GM23338 (cell line): Measurements from ENCODE around the gene SLC40A1. TPM values are rescaled to one million over a fixed set of nuclear protein-coding genes. Genes with fewer than 3 reads are reported as not detected.

Experiments
- ATAC-seq: fragments of 200-7000 bp; cut with Tn5 transposase; 3 replicates; pipeline ENCODE4 v1.9.1; 2020
- DNase-seq: peaks from one replicate; pipeline ENCODE4 v3.0.0-alpha.2; 2015; ENCODE audit warnings: low spot score
- H2AFZ ChIP-seq: fragments of 200-600 bp; sonication (generic); 2 replicates; pipeline ENCODE4 v1.8.0; 2016; ENCODE audit warnings: antibody characterized with exemption, mild to moderate bottlenecking, moderate library complexity
- H3F3A ChIP-seq: fragments of 200-600 bp; sonication (generic); replicated peaks from 2 replicates; pipeline ENCODE4 v1.8.0; 2017; ENCODE audit warnings: antibody characterized with exemption, mixed run types, low read depth
- H3K27ac ChIP-seq: fragments of 200-600 bp; sonication (generic); 2 replicates; pipeline ENCODE4 v1.6.1; 2016; ENCODE audit warnings: low read depth
- H3K27me3 ChIP-seq: fragments of 200-600 bp; sonication (generic); 2 replicates; pipeline ENCODE4 v1.8.0; 2016; ENCODE audit warnings: mild to moderate bottlenecking, mixed run types, moderate library complexity; ENCODE audit not compliant: insufficient read depth
- H3K36me3 ChIP-seq: fragments of 200-600 bp; sonication (generic); 2 replicates; pipeline ENCODE4 v1.8.0; 2016; ENCODE audit warnings: mild to moderate bottlenecking; ENCODE audit not compliant: insufficient read depth
- H3K4me1 ChIP-seq: fragments of 200-600 bp; sonication (generic); 2 replicates; pipeline ENCODE4 v1.8.0; 2016; ENCODE audit warnings: mild to moderate bottlenecking, moderate library complexity; ENCODE audit not compliant: insufficient read depth
- H3K4me2 ChIP-seq: fragments of 200-600 bp; sonication (generic); 2 replicates; pipeline ENCODE4 v1.7.1; 2017; ENCODE audit warnings: mixed run types
- H3K4me3 ChIP-seq: fragments of 200-600 bp; sonication (generic); 2 replicates; pipeline ENCODE4 v1.6.1; 2016; ENCODE audit warnings: mixed run types
- H3K79me2 ChIP-seq: fragments of 200-600 bp; sonication (generic); replicated peaks from 2 replicates; pipeline ENCODE4 v1.8.0; 2017; ENCODE audit warnings: mild to moderate bottlenecking; ENCODE audit not compliant: insufficient read depth
- H3K9me2 ChIP-seq: fragments of 200-600 bp; sonication (generic); 2 replicates; pipeline ENCODE4 v1.8.0; 2017; ENCODE audit not compliant: insufficient read depth
- H4K20me1 ChIP-seq: fragments of 200-600 bp; sonication (generic); replicated peaks from 2 replicates; pipeline ENCODE4 v1.8.0; 2017; ENCODE audit warnings: mild to moderate bottlenecking; ENCODE audit not compliant: insufficient read depth
- H3K27ac Mint-ChIP-seq: 2 replicates; pipeline ENCODE4 v1.8.0; 2020; ENCODE audit warnings: inconsistent platforms, mild to moderate bottlenecking, moderate library complexity, mixed read lengths
- H3K27me3 Mint-ChIP-seq: 3 replicates; pipeline ENCODE4 v1.8.0; 2022; ENCODE audit warnings: low read depth, mild to moderate bottlenecking, moderate library complexity, mixed read lengths, inconsistent platforms; ENCODE audit not compliant: insufficient read depth, poor library complexity
- H3K36me3 Mint-ChIP-seq: 3 replicates; pipeline ENCODE4 v1.8.0; 2021; ENCODE audit warnings: low read depth, mild to moderate bottlenecking, inconsistent platforms, moderate library complexity, mixed read lengths
- H3K4me1 Mint-ChIP-seq: 3 replicates; pipeline ENCODE4 v1.8.0; 2020; ENCODE audit warnings: mild to moderate bottlenecking, inconsistent platforms, mixed read lengths
- H3K4me3 Mint-ChIP-seq: 3 replicates; pipeline ENCODE4 v1.8.0; 2021; ENCODE audit warnings: moderate library complexity, mild to moderate bottlenecking, inconsistent platforms, mixed read lengths
- H3K9me3 Mint-ChIP-seq: 3 replicates; pipeline ENCODE4 v1.8.0; 2020; ENCODE audit warnings: moderate library complexity, mild to moderate bottlenecking, inconsistent platforms, mixed read lengths
- JUNB ChIP-seq: IDR thresholded peaks from one replicate; pipeline ENCODE4 v1.6.1; 2016; ENCODE audit warnings: antibody characterized with exemption; ENCODE audit not compliant: unreplicated experiment
- NANOG ChIP-seq: IDR thresholded peaks from 2 replicates; pipeline ENCODE4 v1.6.1; 2016; ENCODE audit warnings: antibody characterized with exemption, borderline replicate concordance
- polyA plus RNA-seq: library from polyadenylated mRNA; unstranded; fragments of >200 nt; fragmentation: Nextera tagmentation; extraction: Ambion mirVana; gene quantifications from 2 replicates; pipeline ENCODE4 v1.2.1, GENCODE V29; 2016
- total RNA-seq: library from RNA; depleted of rRNA; stranded (reverse); fragments of >200 nt; shearing (Covaris generic); gene quantifications from 2 replicates; pipeline ENCODE4 v1.2.3, GENCODE V29; 2014
- TF ChIP-seq, protein P1 (sequence below): IDR thresholded peaks from one replicate; pipeline ENCODE4 v1.6.1; 2018; ENCODE audit warnings: antibody characterized with exemption; ENCODE audit not compliant: unreplicated experiment
- TF ChIP-seq, protein P2 (sequence below): fragments of 250-450 bp; sonication (Bioruptor Pico); IDR thresholded peaks from 2 replicates; pipeline ENCODE4 v1.5.0; 2020; ENCODE audit warnings: mild to moderate bottlenecking, moderate library complexity

The SLC40A1 gene
- total and polyA plus RNA-seq, 2 experiments from 2014 or later, result 0.08 TPM; not detected in 1

GRCh38 chr2:189511960-189512319 lies 68.6 kb downstream of the SLC40A1 start:
- DNase-seq (no peak), ATAC-seq (no peak)
- H3K27ac ChIP-seq, result no peak overlapping the region
- no peaks in the 10 kb centered on the region for H3K4me1 Mint-ChIP-seq
- H3F3A ChIP-seq, result no peaks in the 10 kb centered on the region
- no peak overlapping the region for H3K4me3 ChIP-seq
- H3K27ac Mint-ChIP-seq, result no peak overlapping the region
- peaks cover 7% of the 10 kb centered on the region; the same call in 1 of the 2 replicates for H3K9me2 ChIP-seq
- no peaks in the 10 kb centered on the region for H4K20me1 ChIP-seq
- no peak overlapping the region for H2AFZ ChIP-seq
- H3K79me2 ChIP-seq, result no peaks in the 10 kb centered on the region
- TF ChIP-seq JUNB (no peak), NANOG (no peak)
- TF ChIP-seq, protein P1, sequence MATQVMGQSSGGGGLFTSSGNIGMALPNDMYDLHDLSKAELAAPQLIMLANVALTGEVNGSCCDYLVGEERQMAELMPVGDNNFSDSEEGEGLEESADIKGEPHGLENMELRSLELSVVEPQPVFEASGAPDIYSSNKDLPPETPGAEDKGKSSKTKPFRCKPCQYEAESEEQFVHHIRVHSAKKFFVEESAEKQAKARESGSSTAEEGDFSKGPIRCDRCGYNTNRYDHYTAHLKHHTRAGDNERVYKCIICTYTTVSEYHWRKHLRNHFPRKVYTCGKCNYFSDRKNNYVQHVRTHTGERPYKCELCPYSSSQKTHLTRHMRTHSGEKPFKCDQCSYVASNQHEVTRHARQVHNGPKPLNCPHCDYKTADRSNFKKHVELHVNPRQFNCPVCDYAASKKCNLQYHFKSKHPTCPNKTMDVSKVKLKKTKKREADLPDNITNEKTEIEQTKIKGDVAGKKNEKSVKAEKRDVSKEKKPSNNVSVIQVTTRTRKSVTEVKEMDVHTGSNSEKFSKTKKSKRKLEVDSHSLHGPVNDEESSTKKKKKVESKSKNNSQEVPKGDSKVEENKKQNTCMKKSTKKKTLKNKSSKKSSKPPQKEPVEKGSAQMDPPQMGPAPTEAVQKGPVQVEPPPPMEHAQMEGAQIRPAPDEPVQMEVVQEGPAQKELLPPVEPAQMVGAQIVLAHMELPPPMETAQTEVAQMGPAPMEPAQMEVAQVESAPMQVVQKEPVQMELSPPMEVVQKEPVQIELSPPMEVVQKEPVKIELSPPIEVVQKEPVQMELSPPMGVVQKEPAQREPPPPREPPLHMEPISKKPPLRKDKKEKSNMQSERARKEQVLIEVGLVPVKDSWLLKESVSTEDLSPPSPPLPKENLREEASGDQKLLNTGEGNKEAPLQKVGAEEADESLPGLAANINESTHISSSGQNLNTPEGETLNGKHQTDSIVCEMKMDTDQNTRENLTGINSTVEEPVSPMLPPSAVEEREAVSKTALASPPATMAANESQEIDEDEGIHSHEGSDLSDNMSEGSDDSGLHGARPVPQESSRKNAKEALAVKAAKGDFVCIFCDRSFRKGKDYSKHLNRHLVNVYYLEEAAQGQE, result no peak
- H3K36me3 Mint-ChIP-seq, result no peaks in the 10 kb centered on the region
- no peak overlapping the region for H3K4me2 ChIP-seq
- H3K27me3 ChIP-seq, result no peaks in the 10 kb centered on the region
- H3K36me3 ChIP-seq, result no peaks in the 10 kb centered on the region
- H3K4me3 Mint-ChIP-seq, result no peak overlapping the region
- no peaks in the 10 kb centered on the region for H3K4me1 ChIP-seq
- H3K27me3 Mint-ChIP-seq, result no peaks in the 10 kb centered on the region
- H3K9me3 Mint-ChIP-seq, result no peaks in the 10 kb centered on the region

GRCh38 chr2:189511210-189511959 lies 69.2 kb downstream of the SLC40A1 start:
- Histone ChIP-seq H3K4me1 (no peaks in the 10 kb centered on the region), H3K4me3 (no peak overlapping the region), H2AFZ (no peak overlapping the region), H3K36me3 (no peaks in the 10 kb centered on the region), H3K27me3 (no peaks in the 10 kb centered on the region), H3K27ac (no peak overlapping the region), H3K4me2 (no peak overlapping the region), H3K9me2 (peaks cover 7% of the 10 kb centered on the region; the same call in 1 of the 2 replicates), H3F3A (no peaks in the 10 kb centered on the region), H4K20me1 (no peaks in the 10 kb centered on the region), H3K79me2 (no peaks in the 10 kb centered on the region)
- H3K9me3 Mint-ChIP-seq, result no peaks in the 10 kb centered on the region
- H3K27ac Mint-ChIP-seq, result no peak overlapping the region
- H3K4me1 Mint-ChIP-seq, result no peaks in the 10 kb centered on the region
- no peaks in the 10 kb centered on the region for H3K36me3 Mint-ChIP-seq
- ATAC-seq, result no peak
- H3K4me3 Mint-ChIP-seq, result no peak overlapping the region
- H3K27me3 Mint-ChIP-seq, result no peaks in the 10 kb centered on the region
- no peak for DNase-seq
- TF ChIP-seq, protein P1, result no peak
- TF ChIP-seq, protein P2, sequence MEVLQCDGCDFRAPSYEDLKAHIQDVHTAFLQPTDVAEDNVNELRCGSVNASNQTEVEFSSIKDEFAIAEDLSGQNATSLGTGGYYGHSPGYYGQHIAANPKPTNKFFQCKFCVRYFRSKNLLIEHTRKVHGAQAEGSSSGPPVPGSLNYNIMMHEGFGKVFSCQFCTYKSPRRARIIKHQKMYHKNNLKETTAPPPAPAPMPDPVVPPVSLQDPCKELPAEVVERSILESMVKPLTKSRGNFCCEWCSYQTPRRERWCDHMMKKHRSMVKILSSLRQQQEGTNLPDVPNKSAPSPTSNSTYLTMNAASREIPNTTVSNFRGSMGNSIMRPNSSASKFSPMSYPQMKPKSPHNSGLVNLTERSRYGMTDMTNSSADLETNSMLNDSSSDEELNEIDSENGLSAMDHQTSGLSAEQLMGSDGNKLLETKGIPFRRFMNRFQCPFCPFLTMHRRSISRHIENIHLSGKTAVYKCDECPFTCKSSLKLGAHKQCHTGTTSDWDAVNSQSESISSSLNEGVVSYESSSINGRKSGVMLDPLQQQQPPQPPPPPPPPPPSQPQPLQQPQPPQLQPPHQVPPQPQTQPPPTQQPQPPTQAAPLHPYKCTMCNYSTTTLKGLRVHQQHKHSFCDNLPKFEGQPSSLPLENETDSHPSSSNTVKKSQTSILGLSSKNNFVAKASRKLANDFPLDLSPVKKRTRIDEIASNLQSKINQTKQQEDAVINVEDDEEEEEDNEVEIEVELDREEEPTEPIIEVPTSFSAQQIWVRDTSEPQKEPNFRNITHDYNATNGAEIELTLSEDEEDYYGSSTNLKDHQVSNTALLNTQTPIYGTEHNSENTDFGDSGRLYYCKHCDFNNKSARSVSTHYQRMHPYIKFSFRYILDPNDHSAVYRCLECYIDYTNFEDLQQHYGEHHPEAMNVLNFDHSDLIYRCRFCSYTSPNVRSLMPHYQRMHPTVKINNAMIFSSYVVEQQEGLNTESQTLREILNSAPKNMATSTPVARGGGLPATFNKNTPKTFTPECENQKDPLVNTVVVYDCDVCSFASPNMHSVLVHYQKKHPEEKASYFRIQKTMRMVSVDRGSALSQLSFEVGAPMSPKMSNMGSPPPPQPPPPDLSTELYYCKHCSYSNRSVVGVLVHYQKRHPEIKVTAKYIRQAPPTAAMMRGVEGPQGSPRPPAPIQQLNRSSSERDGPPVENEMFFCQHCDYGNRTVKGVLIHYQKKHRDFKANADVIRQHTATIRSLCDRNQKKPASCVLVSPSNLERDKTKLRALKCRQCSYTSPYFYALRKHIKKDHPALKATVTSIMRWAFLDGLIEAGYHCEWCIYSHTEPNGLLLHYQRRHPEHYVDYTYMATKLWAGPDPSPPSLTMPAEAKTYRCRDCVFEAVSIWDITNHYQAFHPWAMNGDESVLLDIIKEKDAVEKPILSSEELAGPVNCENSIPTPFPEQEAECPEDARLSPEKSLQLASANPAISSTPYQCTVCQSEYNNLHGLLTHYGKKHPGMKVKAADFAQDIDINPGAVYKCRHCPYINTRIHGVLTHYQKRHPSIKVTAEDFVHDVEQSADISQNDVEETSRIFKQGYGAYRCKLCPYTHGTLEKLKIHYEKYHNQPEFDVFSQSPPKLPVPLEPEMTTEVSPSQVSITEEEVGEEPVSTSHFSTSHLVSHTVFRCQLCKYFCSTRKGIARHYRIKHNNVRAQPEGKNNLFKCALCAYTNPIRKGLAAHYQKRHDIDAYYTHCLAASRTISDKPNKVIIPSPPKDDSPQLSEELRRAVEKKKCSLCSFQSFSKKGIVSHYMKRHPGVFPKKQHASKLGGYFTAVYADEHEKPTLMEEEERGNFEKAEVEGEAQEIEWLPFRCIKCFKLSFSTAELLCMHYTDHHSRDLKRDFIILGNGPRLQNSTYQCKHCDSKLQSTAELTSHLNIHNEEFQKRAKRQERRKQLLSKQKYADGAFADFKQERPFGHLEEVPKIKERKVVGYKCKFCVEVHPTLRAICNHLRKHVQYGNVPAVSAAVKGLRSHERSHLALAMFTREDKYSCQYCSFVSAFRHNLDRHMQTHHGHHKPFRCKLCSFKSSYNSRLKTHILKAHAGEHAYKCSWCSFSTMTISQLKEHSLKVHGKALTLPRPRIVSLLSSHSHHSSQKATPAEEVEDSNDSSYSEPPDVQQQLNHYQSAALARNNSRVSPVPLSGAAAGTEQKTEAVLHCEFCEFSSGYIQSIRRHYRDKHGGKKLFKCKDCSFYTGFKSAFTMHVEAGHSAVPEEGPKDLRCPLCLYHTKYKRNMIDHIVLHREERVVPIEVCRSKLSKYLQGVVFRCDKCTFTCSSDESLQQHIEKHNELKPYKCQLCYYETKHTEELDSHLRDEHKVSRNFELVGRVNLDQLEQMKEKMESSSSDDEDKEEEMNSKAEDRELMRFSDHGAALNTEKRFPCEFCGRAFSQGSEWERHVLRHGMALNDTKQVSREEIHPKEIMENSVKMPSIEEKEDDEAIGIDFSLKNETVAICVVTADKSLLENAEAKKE (CRISPR knock-in tag), result no peak
- no peak for TF ChIP-seq NANOG
